Activated CD4-positive, alpha-beta T cell treated with anti-CD3 and anti-CD28 coated beads, Interleukin-2, amount 50 U/mL, for 24 hours (primary cell): Measurements from ENCODE around the gene DENND11.

ENCODE experiments used
- DNase-seq, 2 donors: peaks; one replicate each; pipeline ENCODE4 v3.0.0-alpha.2; 2020; ENCODE audit warnings: low read depth in 1 of 2, low spot score in 1 of 2

Gene DENND11

GRCh38 chr7:141685285-141686023, 16.5 kb downstream of the DENND11 start:
- DNase-seq: no peak

- DNase-seq: no peak
Observed at GRCh38 chr7:141679014-141679413, 23.0 kb downstream of the DENND11 start.

GRCh38 chr7:141676618-141677017, 25.3 kb downstream of the DENND11 start:
- DNase-seq: no peak

- no peak for DNase-seq
Observed at GRCh38 chr7:141675436-141676215, 26.3 kb downstream of the DENND11 start.

- no peak for DNase-seq
Observed at GRCh38 chr7:141674702-141675101, 27.3 kb downstream of the DENND11 start.

GRCh38 chr7:141674171-141674671, 27.7 kb downstream of the DENND11 start:
- no peak for DNase-seq

GRCh38 chr7:141673346-141673745, 28.6 kb downstream of the DENND11 start:
- DNase-seq: no peak

GRCh38 chr7:141671705-141672496, 30.1 kb downstream of the DENND11 start:
- DNase-seq: no peak

- no peak for DNase-seq
Observed at GRCh38 chr7:141668853-141669252, 33.1 kb downstream of the DENND11 start.

- no peak for DNase-seq
Observed at GRCh38 chr7:141666071-141666470, 35.9 kb downstream of the DENND11 start.

- DNase-seq: no peak
Observed at GRCh38 chr7:141665208-141666035, 36.5 kb downstream of the DENND11 start.

GRCh38 chr7:141664450-141664849, 37.5 kb downstream of the DENND11 start:
- DNase-seq: no peak

- DNase-seq: no peak
Observed at GRCh38 chr7:141663081-141663849, 38.7 kb downstream of the DENND11 start.

- DNase-seq: no peak
Observed at GRCh38 chr7:141660259-141660658, 41.7 kb downstream of the DENND11 start.

GRCh38 chr7:141659501-141659900, 42.5 kb downstream of the DENND11 start:
- DNase-seq: no peak

- peak in 1 of 2 donors; percentile 35 for DNase-seq
Observed at GRCh38 chr7:141654551-141654950, 47.4 kb downstream of the DENND11 start.

- no peak for DNase-seq
Observed at GRCh38 chr7:141652691-141653090, 49.3 kb downstream of the DENND11 start.
